Upper lobe of right lung (tissue), 1 donor: Measurements from ENCODE around the gene NDEL1. TPM values are rescaled to one million over a fixed set of nuclear protein-coding genes. Genes with fewer than 3 reads are reported as not detected.

Experiments used
- ATAC-seq: fragments of 200-7000 bp; cut with Tn5 transposase; one replicate; pipeline ENCODE4 v1.9.1; 2020; ENCODE audit warnings: mild to moderate bottlenecking, moderate library complexity
- DNase-seq: peaks from one replicate; pipeline ENCODE4 v3.0.0-alpha.2; 2020
- H3K27ac ChIP-seq: fragments of 200-600 bp; one replicate; pipeline ENCODE4 v1.8.0; 2022
- H3K27me3 ChIP-seq: fragments of 200-600 bp; one replicate; pipeline ENCODE4 v1.8.0; 2022; ENCODE audit warnings: mild to moderate bottlenecking
- H3K36me3 ChIP-seq: fragments of 200-600 bp; one replicate; pipeline ENCODE4 v1.8.0; 2022
- H3K4me1 ChIP-seq: fragments of 200-600 bp; one replicate; pipeline ENCODE4 v1.8.0; 2022
- H3K4me3 ChIP-seq: fragments of 200-600 bp; one replicate; pipeline ENCODE4 v1.8.0; 2022; ENCODE audit warnings: mild to moderate bottlenecking
- H3K9me3 ChIP-seq: fragments of 200-600 bp; one replicate; pipeline ENCODE4 v1.8.0; 2022
- CTCF ChIP-seq: fragments of 200-600 bp; IDR thresholded peaks from one replicate; pipeline ENCODE4 v1.8.0; 2022; ENCODE audit warnings: antibody characterized with exemption
- intact Hi-C: fragments of 100-400 bp; cut with DNase I; formaldehyde crosslinking; loops from one replicate; pipeline ENCODE4 v1.11.0; 2022
- total RNA-seq: library from RNA; stranded (reverse); fragmentation: NEBNext Ultra II Directional; extraction: Animal tissue kit (Norgen Biotek cat#: 25700); gene quantifications from one replicate; pipeline ENCODE4 v1.2.1, GENCODE V29; 2021
- donor health status: DM: no; HTN: yes; CAD: no; lungs with severe emphysema.

NDEL1 gene
- total RNA-seq, 1 donor from 2014 or later = 80.6 TPM

- Histone ChIP-seq H3K4me1 (peaks cover 18% of the 10 kb centered on the region), H3K27me3 (no peaks in the 10 kb centered on the region), H3K27ac (no peak overlapping the region), H3K9me3 (no peaks in the 10 kb centered on the region), H3K4me3 (no peak overlapping the region), H3K36me3 (peaks cover 67% of the 10 kb centered on the region)
- TF ChIP-seq CTCF = no peak
- DNase-seq = no peak
- ATAC-seq = no peak
- intact Hi-C loops = no loop called here
Observed at GRCh38 chr17:8468980-8469379, 33.3 kb downstream of the NDEL1 start.

DNA sequence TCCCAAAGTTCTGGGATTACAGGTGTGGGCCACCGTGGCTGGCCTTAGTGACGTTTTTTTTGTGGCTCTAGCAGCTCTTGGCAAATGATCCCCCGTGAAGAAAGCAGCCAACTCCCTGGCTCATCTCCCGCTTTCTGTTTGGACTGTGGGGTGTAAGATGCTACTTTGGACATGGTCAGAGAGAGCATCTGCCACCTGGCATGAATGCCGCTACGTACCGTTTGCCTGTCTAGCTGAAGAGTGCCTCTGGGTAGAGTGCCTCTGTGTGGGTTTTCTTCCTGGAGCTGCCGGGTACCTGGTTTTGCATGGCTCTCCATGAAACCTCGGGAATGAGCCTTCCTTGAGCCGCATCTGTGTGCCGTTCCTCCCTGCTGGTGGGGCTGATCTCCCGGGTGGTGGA lies 34.3 kb downstream of the NDEL1 start:
- peak overlapping the region; percentile 30 for H3K27ac ChIP-seq
- TF ChIP-seq CTCF = no peak
- no peak for DNase-seq
- intact Hi-C loops = no loop called here
- no peak overlapping the region for H3K4me3 ChIP-seq
- peaks cover 18% of the 10 kb centered on the region for H3K4me1 ChIP-seq
- H3K9me3 ChIP-seq = no peaks in the 10 kb centered on the region
- no peak for ATAC-seq
- no peaks in the 10 kb centered on the region for H3K27me3 ChIP-seq
- peaks cover 72% of the 10 kb centered on the region for H3K36me3 ChIP-seq

DNA sequence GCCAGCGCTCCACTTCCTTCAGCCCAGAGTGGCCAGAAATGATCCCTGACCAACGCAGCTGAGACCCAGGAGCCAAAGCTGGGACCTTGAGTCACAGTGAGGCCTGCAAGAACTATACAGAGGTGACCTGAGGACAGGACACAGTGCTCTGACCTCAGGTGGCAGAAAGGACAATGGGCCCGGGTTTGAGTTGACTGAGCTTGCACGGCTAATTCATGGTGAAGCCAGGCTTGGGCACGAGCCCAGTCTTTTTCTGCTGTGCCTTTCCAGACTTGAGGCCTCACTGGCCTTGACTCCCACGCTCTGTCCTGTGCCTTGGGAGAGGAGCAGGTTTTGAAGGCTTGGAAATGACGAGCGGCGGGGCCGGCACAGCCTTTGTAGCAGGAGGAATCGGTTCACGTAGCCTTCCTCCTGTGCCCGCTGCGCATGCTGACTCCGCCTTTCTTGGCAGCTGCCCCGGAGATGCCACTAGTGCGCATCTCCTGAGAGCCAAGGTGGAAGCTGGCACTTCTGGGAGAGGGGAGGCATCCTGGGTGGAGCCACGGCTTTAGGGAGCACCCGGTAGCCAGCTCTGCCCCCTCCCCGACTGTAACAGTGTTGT lies 34.9 kb downstream of the NDEL1 start:
- H3K4me1 ChIP-seq = peaks cover 14% of the 10 kb centered on the region
- H3K9me3 ChIP-seq = no peaks in the 10 kb centered on the region
- intact Hi-C loops = no loop called here
- peak; percentile 18 for ATAC-seq
- no peak overlapping the region for H3K4me3 ChIP-seq
- no peak for DNase-seq
- no peak for TF ChIP-seq CTCF
- no peaks in the 10 kb centered on the region for H3K27me3 ChIP-seq
- peaks cover 78% of the 10 kb centered on the region for H3K36me3 ChIP-seq
- H3K27ac ChIP-seq = peak overlapping the region; percentile 30

DNA sequence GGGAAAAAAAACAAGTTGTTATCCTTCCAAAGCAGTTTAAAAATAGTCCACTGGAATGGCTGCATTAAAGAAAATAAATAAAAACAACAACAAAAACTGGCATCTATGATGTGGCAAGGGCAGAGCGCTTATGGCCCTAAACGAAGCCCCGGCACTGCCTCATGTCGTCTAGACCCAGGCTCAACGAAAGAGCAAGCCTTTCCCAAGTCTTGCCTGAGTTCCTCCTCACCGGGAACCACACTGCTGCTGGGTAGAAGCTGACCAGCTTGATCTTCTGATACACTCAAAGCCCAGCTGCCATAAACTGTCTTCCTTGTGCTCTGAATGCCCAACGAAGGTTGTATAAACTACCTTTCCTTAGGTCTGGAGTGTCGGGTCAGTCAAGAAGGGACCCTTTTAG lies 37.0 kb downstream of the NDEL1 start:
- Histone ChIP-seq H3K4me3 (no peak overlapping the region), H3K27ac (no peak overlapping the region), H3K4me1 (peaks cover 8% of the 10 kb centered on the region), H3K36me3 (peaks cover 88% of the 10 kb centered on the region), H3K9me3 (no peaks in the 10 kb centered on the region), H3K27me3 (no peaks in the 10 kb centered on the region)
- DNase-seq (no peak), ATAC-seq (no peak)
- no peak for TF ChIP-seq CTCF
- intact Hi-C loops = no loop called here

- Histone ChIP-seq H3K27me3 (no peaks in the 10 kb centered on the region), H3K36me3 (peaks cover 88% of the 10 kb centered on the region), H3K9me3 (no peaks in the 10 kb centered on the region), H3K4me1 (peaks cover 8% of the 10 kb centered on the region), H3K4me3 (no peak overlapping the region), H3K27ac (no peak overlapping the region)
- ATAC-seq = no peak
- DNase-seq = no peak
- intact Hi-C loops = no loop called here
- TF ChIP-seq CTCF = no peak
Observed at GRCh38 chr17:8473451-8474192, 37.9 kb downstream of the NDEL1 start.
